ENCODE results near the gene CLASP2.

The CLASP2 gene

DNA sequence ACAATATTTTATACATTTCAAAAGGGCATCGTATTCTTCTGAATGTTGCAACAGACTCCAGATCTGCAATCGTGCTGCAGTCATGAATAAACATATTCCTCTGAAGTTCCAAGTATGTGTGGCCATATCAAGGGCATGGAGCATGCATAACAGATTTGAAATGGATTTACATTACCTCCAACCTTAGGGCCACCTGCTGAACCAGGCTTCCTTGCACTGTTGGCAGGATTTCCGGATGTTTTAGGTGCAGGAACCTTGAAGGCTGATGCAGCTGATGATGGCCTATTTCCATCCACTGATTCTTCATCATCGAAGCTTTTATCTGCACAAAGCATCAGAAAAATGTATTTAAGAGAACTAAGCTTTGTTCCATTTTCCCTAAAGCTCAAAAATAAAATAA, 73.5 kb downstream of the CLASP2 start:
- Histone ChIP-seq H3K27ac (no peak overlapping the region), H3K27me3 (no peaks in the 10 kb centered on the region), H3K4me1 (no peaks in the 10 kb centered on the region), H3K9me3 (no peaks in the 10 kb centered on the region), H3K9ac (no peak overlapping the region), H3K4me2 (no peak overlapping the region), H4K20me1 (no peaks in the 10 kb centered on the region), H3K36me3 (peaks cover 7% of the 10 kb centered on the region), H3K4me3 (no peak overlapping the region)
- no peak for TF ChIP-seq Cebpa-rat (IDR thresholded peaks at IDR 0.05)

DNA sequence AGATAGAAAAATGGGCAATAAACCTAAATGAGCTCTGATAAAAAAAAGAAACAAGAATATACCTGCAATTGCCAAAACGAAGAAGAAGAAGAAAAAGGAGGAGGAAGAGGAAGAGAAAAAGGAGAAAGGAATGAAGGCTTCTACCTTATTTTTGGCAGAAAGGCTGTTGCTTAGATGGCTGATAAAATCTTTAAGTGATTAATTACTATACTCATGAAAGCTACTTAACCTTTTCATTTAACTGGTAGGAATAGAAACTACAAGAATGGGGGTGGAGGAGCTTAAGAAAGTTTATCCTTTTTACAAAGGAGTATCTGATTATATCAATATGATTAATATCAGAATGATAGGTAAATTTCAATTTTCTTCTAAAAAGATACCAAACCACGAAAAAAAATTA, 75.2 kb downstream of the CLASP2 start:
- peaks cover 12% of the 10 kb centered on the region for H3K36me3 ChIP-seq
- no peaks in the 10 kb centered on the region for H3K9me3 ChIP-seq
- H3K27ac ChIP-seq = no peak overlapping the region
- no peaks in the 10 kb centered on the region for H4K20me1 ChIP-seq
- H3K4me3 ChIP-seq = no peak overlapping the region
- H3K4me1 ChIP-seq = no peaks in the 10 kb centered on the region
- H3K27me3 ChIP-seq = no peaks in the 10 kb centered on the region
- no peak overlapping the region for H3K9ac ChIP-seq
- TF ChIP-seq Cebpa-rat (IDR thresholded peaks at IDR 0.05) = no peak
- no peak overlapping the region for H3K4me2 ChIP-seq

DNA sequence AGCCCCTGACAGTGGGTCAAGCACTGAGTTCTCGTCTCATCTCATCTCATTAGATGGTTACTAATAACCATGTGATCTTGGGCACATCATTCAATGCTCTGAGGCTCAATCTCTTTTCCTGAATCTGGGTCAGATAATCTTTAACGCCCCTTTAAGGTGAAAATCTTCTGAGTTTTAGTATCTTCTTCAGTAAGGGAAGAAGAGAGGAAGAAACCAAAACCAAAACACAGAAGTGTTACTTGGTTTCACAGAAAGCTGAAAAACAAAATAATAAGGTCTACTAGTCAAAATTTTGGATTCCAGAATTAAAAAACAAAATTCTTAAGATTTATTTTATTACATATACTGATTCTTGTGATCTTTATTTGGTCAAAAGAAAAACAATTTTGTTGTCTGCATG, 78.2 kb downstream of the CLASP2 start:
- Histone ChIP-seq H3K9me3 (no peaks in the 10 kb centered on the region), H3K9ac (no peak overlapping the region), H3K4me1 (no peaks in the 10 kb centered on the region), H3K4me2 (no peak overlapping the region), H3K27me3 (no peaks in the 10 kb centered on the region), H3K4me3 (no peak overlapping the region), H3K27ac (no peak overlapping the region), H4K20me1 (no peaks in the 10 kb centered on the region), H3K36me3 (peaks cover 16% of the 10 kb centered on the region)
- TF ChIP-seq Cebpa-rat (IDR thresholded peaks at IDR 0.05) = no peak

DNA sequence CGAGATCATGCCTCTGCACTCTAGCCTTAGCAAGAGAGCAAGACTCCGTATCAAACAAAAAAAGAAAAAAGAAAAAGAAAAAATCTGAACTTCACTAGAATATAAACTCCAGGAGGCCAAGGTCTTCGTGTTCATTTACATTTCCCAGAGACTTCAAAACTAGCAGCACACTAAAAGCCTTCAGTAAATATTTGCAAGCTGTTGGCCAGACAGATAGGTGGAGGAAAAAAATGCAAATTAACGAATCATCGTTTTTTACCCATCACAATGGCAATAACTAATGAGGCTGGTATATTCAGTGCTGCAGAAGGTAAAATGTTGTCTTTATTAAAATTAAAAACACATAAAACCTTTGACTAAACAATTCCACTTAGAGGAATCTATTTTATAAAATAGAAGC, 80.6 kb downstream of the CLASP2 start:
- H3K27me3 ChIP-seq = no peaks in the 10 kb centered on the region
- H3K4me1 ChIP-seq = no peaks in the 10 kb centered on the region
- no peak overlapping the region for H3K9ac ChIP-seq
- H3K4me2 ChIP-seq = no peak overlapping the region
- TF ChIP-seq Cebpa-rat (IDR thresholded peaks at IDR 0.05) = no peak
- no peak overlapping the region for H3K27ac ChIP-seq
- H3K4me3 ChIP-seq = no peak overlapping the region
- peaks cover 13% of the 10 kb centered on the region for H3K36me3 ChIP-seq
- no peaks in the 10 kb centered on the region for H4K20me1 ChIP-seq
- no peaks in the 10 kb centered on the region for H3K9me3 ChIP-seq

DNA sequence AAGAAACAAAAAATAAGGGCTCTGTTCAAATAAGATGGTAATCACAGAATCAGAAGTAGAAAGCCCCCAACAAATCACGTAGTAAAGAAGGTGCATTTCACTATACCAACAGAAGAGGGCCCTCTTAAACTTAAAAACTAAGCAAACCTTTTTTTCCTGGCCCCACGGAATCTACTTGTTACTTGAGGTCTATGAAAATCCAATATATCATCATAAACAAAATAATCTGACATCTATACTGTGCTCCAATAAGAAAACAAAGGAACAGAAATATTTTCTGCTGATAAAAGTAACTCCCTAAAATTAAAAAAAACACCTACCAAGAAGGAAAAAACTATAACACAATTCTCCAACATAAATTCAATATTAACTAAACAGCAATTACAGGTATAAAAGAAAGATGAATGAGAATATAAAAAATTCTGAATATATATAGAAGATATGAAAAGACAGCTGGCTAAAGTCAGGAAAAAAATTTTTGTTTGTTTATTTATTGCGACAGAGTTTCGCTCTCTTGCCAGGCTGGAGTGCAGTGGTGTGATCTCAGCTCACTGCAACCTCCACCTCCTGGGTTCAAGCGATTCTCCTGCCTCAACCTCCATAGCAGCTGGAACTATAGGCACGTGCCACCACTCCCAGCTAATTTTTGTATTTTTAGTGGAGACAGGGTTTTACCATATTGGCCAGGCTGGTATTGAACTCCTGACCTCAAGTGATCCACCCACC, 81.8 kb downstream of the CLASP2 start:
- Histone ChIP-seq H3K4me2 (no peak overlapping the region), H3K9me3 (no peaks in the 10 kb centered on the region), H3K4me3 (no peak overlapping the region), H3K36me3 (peaks cover 16% of the 10 kb centered on the region), H3K4me1 (no peaks in the 10 kb centered on the region), H3K27me3 (no peaks in the 10 kb centered on the region), H3K27ac (no peak overlapping the region), H3K9ac (no peak overlapping the region), H4K20me1 (no peaks in the 10 kb centered on the region)
- no peak for TF ChIP-seq Cebpa-rat (IDR thresholded peaks at IDR 0.05)

DNA sequence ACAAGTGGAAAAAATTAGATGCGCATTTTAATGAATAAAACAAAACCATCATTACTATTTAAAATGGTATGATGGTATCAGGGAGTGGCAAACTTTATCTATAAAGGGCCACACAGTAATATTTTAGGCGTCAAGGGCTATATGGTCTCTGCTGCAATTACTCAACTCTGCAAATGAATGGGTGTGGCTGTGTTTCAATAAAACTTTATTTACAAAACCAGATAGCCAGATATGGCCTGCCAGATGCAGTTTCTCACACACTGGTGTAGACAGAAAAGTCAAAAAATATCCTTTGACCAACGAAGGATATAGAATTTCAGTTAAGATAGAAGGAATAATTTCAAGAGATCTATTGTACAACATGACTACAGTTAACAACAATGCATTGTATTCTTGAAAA, 83.8 kb downstream of the CLASP2 start:
- Histone ChIP-seq H3K27ac (no peak overlapping the region), H3K4me1 (no peaks in the 10 kb centered on the region), H3K4me3 (no peak overlapping the region), H3K9me3 (no peaks in the 10 kb centered on the region), H3K9ac (no peak overlapping the region), H3K4me2 (no peak overlapping the region), H3K27me3 (no peaks in the 10 kb centered on the region), H3K36me3 (peaks cover 22% of the 10 kb centered on the region), H4K20me1 (no peaks in the 10 kb centered on the region)
- no peak for TF ChIP-seq Cebpa-rat (IDR thresholded peaks at IDR 0.05)

DNA sequence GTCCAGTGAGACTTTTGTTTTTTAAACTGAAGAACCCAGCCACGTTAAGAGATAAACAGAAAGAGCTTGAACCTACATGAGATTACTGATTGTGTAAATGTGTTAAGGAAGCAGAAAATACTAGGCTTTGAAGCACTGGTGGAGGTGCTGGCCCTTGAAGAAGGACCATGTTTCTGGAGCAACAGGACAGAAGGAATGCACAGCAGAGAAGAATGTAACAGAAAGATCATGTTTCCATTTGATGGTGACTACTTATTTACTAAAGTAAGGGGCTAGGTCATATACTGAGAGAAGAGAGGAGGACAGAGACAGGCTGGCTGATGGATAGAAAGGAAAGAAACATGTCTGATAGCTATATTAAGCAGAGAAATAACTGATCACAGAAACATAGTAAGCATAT, 88.8 kb downstream of the CLASP2 start:
- no peaks in the 10 kb centered on the region for H3K4me1 ChIP-seq

DNA sequence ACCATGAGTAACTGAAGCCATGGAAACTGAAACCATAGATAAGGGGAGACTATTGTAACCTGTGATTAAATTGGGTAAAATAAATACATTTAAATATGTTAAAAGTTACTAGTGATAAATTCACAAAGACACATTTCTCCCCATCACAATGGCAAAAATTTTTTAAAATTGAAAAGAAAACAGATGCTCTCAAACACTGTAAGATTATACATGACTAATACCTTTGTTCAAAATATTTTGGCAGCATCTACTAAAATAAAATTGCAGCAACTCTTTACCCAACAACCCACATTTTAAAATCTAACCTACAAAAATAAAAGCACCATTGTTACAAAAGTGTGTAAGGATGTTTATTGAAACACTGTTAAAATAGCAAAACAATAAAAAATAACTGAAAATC, 93.3 kb downstream of the CLASP2 start:
- Histone ChIP-seq H3K27ac (no peak overlapping the region), H3K36me3 (peaks cover 39% of the 10 kb centered on the region), H3K27me3 (no peaks in the 10 kb centered on the region), H3K4me1 (no peaks in the 10 kb centered on the region), H4K20me1 (no peaks in the 10 kb centered on the region), H3K4me2 (no peak overlapping the region), H3K9ac (no peak overlapping the region), H3K4me3 (no peak overlapping the region), H3K9me3 (no peaks in the 10 kb centered on the region)
- no peak for TF ChIP-seq Cebpa-rat (IDR thresholded peaks at IDR 0.05)

More for the DNA sequence above, 88.8 kb downstream of the CLASP2 start:
- Histone ChIP-seq H3K4me2 (no peak overlapping the region), H4K20me1 (no peaks in the 10 kb centered on the region), H3K36me3 (peaks cover 31% of the 10 kb centered on the region; the same call in 1 of the 2 replicates), H3K9ac (no peak overlapping the region), H3K4me3 (no peak overlapping the region), H3K27ac (no peak overlapping the region), H3K27me3 (no peaks in the 10 kb centered on the region), H3K9me3 (no peaks in the 10 kb centered on the region)
- no peak for TF ChIP-seq Cebpa-rat (IDR thresholded peaks at IDR 0.05)

DNA sequence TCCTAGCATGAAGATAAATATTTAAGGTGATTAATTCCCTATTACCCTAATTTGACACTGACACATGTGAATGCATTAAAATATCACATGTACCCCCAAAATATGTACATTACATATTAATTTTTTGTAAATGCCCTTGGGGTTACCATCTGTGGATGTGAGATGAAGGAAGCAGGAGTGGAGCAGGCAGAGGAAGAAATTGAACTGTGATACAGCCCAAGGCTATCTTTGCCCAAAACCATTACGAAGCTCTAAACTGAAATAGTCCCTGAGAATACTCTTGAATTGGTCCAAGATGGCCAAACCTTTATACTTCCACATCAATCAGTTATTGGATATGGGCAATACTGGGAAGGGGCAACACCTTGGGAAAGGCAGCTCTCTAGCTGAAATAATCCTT, 105.0 kb downstream of the CLASP2 start:
- no peak for TF ChIP-seq Cebpa-rat (IDR thresholded peaks at IDR 0.05)
- no peak overlapping the region for H3K4me2 ChIP-seq

DNA sequence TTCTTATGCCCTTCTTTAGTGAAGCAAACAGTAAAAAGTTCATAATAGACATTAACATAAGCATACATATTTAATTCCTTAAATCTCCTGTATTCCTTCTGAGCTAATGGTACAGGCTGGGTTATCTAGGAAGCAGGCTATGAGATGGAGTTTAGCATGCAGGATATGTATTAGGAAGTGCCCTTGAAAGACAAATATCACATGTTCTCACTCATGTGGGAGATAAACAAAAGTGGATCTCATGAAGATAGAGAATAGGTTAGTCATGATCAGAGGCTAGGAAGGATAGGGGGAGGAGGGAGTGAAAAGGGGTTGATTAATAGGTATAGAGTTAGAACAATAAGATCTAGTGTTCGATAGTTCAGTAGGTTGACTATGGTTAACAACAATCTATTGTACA, 105.4 kb downstream of the CLASP2 start:
- no peak for TF ChIP-seq Cebpa-rat (IDR thresholded peaks at IDR 0.05)
- H3K36me3 ChIP-seq = peaks cover 22% of the 10 kb centered on the region

More for the DNA sequence above, 105.0 kb downstream of the CLASP2 start:
- Histone ChIP-seq H3K9me3 (no peaks in the 10 kb centered on the region), H3K9ac (no peak overlapping the region), H3K27me3 (no peaks in the 10 kb centered on the region), H3K4me3 (no peak overlapping the region), H3K36me3 (peaks cover 20% of the 10 kb centered on the region), H3K4me1 (no peaks in the 10 kb centered on the region), H4K20me1 (no peaks in the 10 kb centered on the region), H3K27ac (no peak overlapping the region)

DNA sequence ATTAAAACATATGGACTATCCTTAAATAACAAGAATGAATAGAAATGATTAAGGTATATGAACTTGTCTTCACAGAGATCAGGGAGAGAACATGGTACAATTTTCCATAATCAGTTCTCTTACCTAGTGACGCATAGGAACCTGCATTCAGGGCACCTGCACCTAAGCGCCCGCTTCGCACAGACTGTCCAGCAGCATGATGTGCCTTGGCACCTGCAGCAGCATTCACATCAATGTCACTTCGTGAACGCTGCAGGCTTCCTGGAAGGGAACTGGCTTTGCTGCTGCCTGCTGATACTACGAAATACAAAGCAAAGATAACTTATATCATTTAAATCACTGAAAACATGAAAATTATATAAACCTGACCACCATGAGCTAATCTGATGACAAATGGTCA, 115.2 kb downstream of the CLASP2 start:
- Histone ChIP-seq H3K27ac (no peak overlapping the region), H4K20me1 (no peaks in the 10 kb centered on the region), H3K36me3 (peaks cover 81% of the 10 kb centered on the region), H3K9ac (no peak overlapping the region), H3K4me3 (no peak overlapping the region), H3K9me3 (no peaks in the 10 kb centered on the region), H3K27me3 (no peaks in the 10 kb centered on the region), H3K4me2 (no peak overlapping the region), H3K4me1 (no peaks in the 10 kb centered on the region)
- TF ChIP-seq Cebpa-rat (IDR thresholded peaks at IDR 0.05) = no peak

More for the DNA sequence above, 105.4 kb downstream of the CLASP2 start:
- Histone ChIP-seq H3K27ac (no peak overlapping the region), H3K4me3 (no peak overlapping the region), H3K27me3 (no peaks in the 10 kb centered on the region), H3K4me2 (no peak overlapping the region), H3K9ac (no peak overlapping the region), H3K9me3 (no peaks in the 10 kb centered on the region), H3K4me1 (no peaks in the 10 kb centered on the region), H4K20me1 (no peaks in the 10 kb centered on the region)
